ENCODE data around the gene BCL2.
"Not testable (repeated sequence)": the region's sequence is repeated elsewhere in the genome, so short reads cannot be mapped to it uniquely, and the experiment has no call there.

Gene BCL2

GRCh38 chr18:63319383-63320122, at the start of gene BCL2:
Gene BCL2 (minus strand): TSS chr18:63319769.
- Histone ChIP-seq H3K4me3 (ENCODE audit: low read length) (peak within 1 kb of the TSS; percentile 91), H3K27me3 (ENCODE audit: control insufficient read depth, insufficient read depth, low read length) (no peaks in the 10 kb centered on the region), H3K9ac (ENCODE audit: low read length) (peak within 1 kb of the TSS; percentile 65), H3K27ac (ENCODE audit: low read depth, low read length) (peak within 1 kb of the TSS; percentile 76), H3K4me1 (ENCODE audit: control insufficient read depth, insufficient read depth, low read length) (peaks cover 15% of the 10 kb centered on the region), H3K36me3 (ENCODE audit: control insufficient read depth, insufficient read depth, low read length) (no peaks in the 10 kb centered on the region)

DNA sequence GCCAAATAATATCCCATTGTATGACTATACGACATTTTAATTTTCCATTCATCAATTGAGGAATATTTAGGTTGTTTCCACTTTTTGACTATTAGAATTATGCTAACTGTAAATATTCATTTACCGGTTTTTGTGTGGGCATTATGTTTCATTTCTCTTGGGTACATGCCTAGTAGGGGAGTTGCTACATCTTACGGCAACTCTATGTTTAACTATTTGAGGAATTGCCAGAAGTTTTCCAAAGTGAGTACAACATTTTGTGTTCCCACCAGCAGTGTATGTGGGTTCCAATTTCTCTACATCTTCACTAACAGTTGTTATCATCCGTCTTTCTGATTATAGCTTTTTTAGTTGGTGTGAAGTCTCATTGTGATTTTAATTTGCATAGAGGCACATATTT, 49.0 kb upstream of the BCL2 start:
- no peaks in the 10 kb centered on the region for H3K4me1 ChIP-seq (ENCODE audit: control insufficient read depth, insufficient read depth, low read length)
- no peak overlapping the region for H3K4me3 ChIP-seq (ENCODE audit: low read length)
- no peak overlapping the region for H3K27ac ChIP-seq (ENCODE audit: low read depth, low read length)
- no peak overlapping the region for H3K9ac ChIP-seq (ENCODE audit: low read length)
- H3K27me3 ChIP-seq (ENCODE audit: control insufficient read depth, insufficient read depth, low read length), result no peaks in the 10 kb centered on the region
- H3K36me3 ChIP-seq (ENCODE audit: control insufficient read depth, insufficient read depth, low read length), result no peaks in the 10 kb centered on the region

DNA sequence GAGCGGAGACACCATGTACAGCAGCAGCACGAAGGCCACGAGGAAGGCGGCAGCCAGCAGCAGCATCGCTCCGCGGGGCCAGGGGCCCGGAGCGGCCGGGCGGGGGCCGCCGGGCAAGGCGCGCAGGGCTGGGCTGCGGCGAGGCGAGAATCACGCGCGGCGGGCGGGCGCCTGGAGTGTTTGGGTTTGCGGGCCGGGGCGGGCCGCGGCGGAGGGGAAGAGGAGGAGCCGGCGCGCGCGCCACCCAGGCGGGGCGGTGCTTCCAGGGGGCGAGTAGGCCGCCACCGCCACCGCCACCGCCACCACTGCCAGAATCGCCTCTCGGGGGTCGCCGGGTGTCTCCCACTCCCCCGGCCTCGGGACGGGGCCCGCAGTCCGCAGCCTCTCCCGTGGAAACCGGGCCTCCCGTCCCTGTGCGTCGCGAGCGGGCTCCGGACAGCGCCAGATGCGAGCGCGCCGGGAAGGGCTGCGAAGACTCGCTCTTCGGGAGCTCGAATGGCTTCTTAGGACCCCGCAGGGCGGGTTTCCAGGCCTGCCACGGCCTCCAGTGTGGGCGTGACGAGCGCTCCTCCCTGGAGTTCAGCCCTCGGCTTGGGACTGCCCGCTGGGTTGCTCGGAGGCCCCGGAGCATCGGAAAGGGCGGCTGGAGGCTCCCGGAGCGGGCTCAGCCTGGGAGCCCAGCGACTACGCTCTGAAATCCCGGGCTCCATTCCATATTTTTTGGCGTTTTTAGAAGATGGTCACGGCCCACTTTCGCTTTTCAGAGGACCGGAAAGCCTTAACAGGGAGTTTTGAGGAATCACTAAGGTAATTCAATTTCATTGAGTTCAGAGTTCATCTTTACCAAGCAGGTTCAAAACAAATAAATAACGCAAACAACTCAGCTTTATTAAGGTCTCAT, 47.7 kb upstream of the BCL2 start, which contains the start of gene KDSR:
Gene KDSR, minus strand, starts transcription at position 154 of the 901 bp plus-strand sequence. Its CDS starts 88 bp downstream, at position 66.
- Histone ChIP-seq H3K4me1 (ENCODE audit: control insufficient read depth, insufficient read depth, low read length) (no peaks in the 10 kb centered on the region), H3K27ac (ENCODE audit: low read depth, low read length) (peak within 1 kb of the TSS; percentile 95), H3K27me3 (ENCODE audit: control insufficient read depth, insufficient read depth, low read length) (no peaks in the 10 kb centered on the region), H3K9ac (ENCODE audit: low read length) (peak within 1 kb of the TSS; percentile 66), H3K4me3 (ENCODE audit: low read length) (peak within 1 kb of the TSS; percentile 79), H3K36me3 (ENCODE audit: control insufficient read depth, insufficient read depth, low read length) (peaks cover under 1% of the 10 kb centered on the region)

DNA sequence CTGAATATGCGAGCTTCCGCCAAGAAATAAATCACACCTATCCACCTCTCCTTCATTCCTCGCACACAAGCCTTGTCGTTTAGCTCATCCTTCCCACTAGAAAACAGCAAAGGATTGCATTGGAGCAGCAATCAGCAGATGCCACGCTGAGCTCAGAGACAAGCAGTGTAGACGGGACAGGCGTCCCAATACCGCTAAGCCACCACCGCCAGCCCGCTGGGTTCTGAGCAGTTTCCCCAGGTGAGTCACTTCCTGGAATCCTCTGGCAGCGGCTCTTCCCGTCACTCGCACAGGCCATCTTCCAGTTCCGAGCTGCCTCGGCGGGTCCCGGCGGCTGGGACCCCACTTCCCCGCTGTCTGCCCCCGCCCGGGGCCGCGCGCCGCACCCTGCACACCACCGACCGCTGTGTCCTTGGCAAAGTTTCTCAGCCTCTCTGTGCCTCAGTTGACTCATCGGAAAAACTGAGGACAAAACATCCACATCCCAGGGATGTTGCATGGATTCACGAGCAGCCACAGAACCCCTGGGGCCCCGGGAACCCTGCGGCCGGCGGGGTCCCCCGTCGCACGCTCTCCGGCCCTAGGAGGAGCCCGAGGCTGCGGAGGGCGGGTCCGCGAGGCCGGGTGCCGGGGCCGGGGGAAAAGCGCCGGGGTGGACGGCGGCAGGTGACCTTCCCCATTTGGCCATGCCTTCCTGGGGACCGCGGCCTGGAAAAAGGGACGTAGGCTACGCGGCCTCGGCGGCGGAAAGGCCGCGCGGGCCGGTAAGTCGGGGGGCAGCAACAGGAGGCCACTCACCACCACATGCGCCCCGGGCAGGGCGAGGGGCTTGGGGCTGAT, 46.9 kb upstream of the BCL2 start:
- Histone ChIP-seq H3K9ac (ENCODE audit: low read length) (peak overlapping the region; percentile 66), H3K4me3 (ENCODE audit: low read length) (peak overlapping the region; percentile 79), H3K27me3 (ENCODE audit: control insufficient read depth, insufficient read depth, low read length) (no peaks in the 10 kb centered on the region), H3K4me1 (ENCODE audit: control insufficient read depth, insufficient read depth, low read length) (no peaks in the 10 kb centered on the region), H3K36me3 (ENCODE audit: control insufficient read depth, insufficient read depth, low read length) (peaks cover 5% of the 10 kb centered on the region), H3K27ac (ENCODE audit: low read depth, low read length) (peak overlapping the region; percentile 95)

DNA sequence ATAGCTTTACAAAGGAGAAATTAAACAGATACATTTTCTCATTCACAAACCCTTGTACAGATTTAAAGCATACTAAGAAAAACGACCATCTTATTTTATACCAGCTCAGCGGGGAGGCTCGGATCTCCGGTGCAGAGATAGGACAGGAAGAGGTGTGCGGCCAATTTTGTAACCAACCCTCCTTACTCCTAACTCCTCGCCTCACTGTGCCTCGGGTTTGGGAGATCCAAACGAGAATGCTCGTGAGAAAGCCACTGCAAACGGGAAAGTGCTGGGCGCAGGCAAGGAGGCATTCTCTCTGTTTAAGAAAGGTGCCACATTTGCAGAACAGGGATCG, 46.3 kb upstream of the BCL2 start:
- Histone ChIP-seq H3K36me3 (ENCODE audit: control insufficient read depth, insufficient read depth, low read length) (peaks cover 5% of the 10 kb centered on the region), H3K9ac (ENCODE audit: low read length) (no peak overlapping the region), H3K27ac (ENCODE audit: low read depth, low read length) (peak overlapping the region; percentile 95), H3K27me3 (ENCODE audit: control insufficient read depth, insufficient read depth, low read length) (no peaks in the 10 kb centered on the region), H3K4me1 (ENCODE audit: control insufficient read depth, insufficient read depth, low read length) (no peaks in the 10 kb centered on the region), H3K4me3 (ENCODE audit: low read length) (peak overlapping the region; percentile 79)

GRCh38 chr18:63363951-63364350, 44.4 kb upstream of the BCL2 start:
- H3K9ac ChIP-seq (ENCODE audit: low read length), result no peak overlapping the region
- H3K4me3 ChIP-seq (ENCODE audit: low read length), result no peak overlapping the region

GRCh38 chr18:63363420-63363819, 43.9 kb upstream of the BCL2 start:
- not testable (repeated sequence) for H3K36me3 ChIP-seq (ENCODE audit: control insufficient read depth, insufficient read depth, low read length); H3K4me1 ChIP-seq (ENCODE audit: control insufficient read depth, insufficient read depth, low read length); H3K4me3 ChIP-seq (ENCODE audit: low read length); H3K9ac ChIP-seq (ENCODE audit: low read length); H3K27ac ChIP-seq (ENCODE audit: low read depth, low read length); H3K27me3 ChIP-seq (ENCODE audit: control insufficient read depth, insufficient read depth, low read length)

More at GRCh38 chr18:63363951-63364350, 44.4 kb upstream of the BCL2 start:
- Histone ChIP-seq H3K27me3 (ENCODE audit: control insufficient read depth, insufficient read depth, low read length) (no peaks in the 10 kb centered on the region), H3K4me1 (ENCODE audit: control insufficient read depth, insufficient read depth, low read length) (no peaks in the 10 kb centered on the region), H3K36me3 (ENCODE audit: control insufficient read depth, insufficient read depth, low read length) (peaks cover 5% of the 10 kb centered on the region), H3K27ac (ENCODE audit: low read depth, low read length) (no peak overlapping the region)

GRCh38 chr18:63356272-63356896, 36.8 kb upstream of the BCL2 start:
- Histone ChIP-seq H3K36me3 (ENCODE audit: control insufficient read depth, insufficient read depth, low read length) (peaks cover 20% of the 10 kb centered on the region), H3K27ac (ENCODE audit: low read depth, low read length) (no peak overlapping the region), H3K4me1 (ENCODE audit: control insufficient read depth, insufficient read depth, low read length) (no peaks in the 10 kb centered on the region), H3K9ac (ENCODE audit: low read length) (no peak overlapping the region), H3K27me3 (ENCODE audit: control insufficient read depth, insufficient read depth, low read length) (no peaks in the 10 kb centered on the region), H3K4me3 (ENCODE audit: low read length) (no peak overlapping the region)

- H3K4me1 ChIP-seq (ENCODE audit: control insufficient read depth, insufficient read depth, low read length), result peaks cover 11% of the 10 kb centered on the region
- H3K27me3 ChIP-seq (ENCODE audit: control insufficient read depth, insufficient read depth, low read length), result no peaks in the 10 kb centered on the region
- no peak overlapping the region for H3K27ac ChIP-seq (ENCODE audit: low read depth, low read length)
- H3K9ac ChIP-seq (ENCODE audit: low read length), result no peak overlapping the region
- H3K4me3 ChIP-seq (ENCODE audit: low read length), result no peak overlapping the region
- peaks cover 27% of the 10 kb centered on the region for H3K36me3 ChIP-seq (ENCODE audit: control insufficient read depth, insufficient read depth, low read length)
These were observed 30.7 kb upstream of the BCL2 start for GRCh38 chr18:63350230-63350629.

DNA sequence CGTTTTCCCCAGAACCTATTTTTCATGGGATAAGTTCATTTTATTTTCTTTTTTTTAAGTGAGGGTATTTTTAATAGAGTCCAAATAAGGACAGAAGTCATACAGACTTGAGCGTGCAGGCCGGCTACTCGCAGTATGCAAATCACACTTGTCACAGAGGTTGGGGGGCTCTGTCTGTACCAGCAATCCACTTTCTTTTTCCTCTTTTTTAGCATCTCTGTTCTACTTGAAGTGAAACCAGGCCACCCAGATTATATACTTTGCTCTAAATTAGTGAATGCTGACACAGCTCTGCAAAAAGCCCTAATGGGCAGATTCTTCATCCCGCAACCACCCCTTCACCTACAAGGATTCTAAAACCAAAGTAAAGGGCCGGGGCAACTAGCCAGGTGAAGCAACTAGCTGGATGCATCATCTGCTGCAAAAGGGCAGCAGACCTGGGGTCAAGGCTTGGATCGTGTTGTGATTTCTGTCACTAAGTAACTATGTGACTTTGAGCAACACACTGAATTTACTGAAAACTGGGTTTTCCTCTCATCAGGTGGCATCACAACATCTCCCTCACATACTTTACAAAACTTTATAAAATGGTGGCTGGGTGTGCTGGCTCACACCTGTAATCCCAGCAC, 29.1 kb upstream of the BCL2 start:
- Histone ChIP-seq H3K4me3 (ENCODE audit: low read length) (no peak overlapping the region), H3K27ac (ENCODE audit: low read depth, low read length) (no peak overlapping the region), H3K9ac (ENCODE audit: low read length) (no peak overlapping the region), H3K36me3 (ENCODE audit: control insufficient read depth, insufficient read depth, low read length) (peaks cover 25% of the 10 kb centered on the region), H3K4me1 (ENCODE audit: control insufficient read depth, insufficient read depth, low read length) (peaks cover 11% of the 10 kb centered on the region), H3K27me3 (ENCODE audit: control insufficient read depth, insufficient read depth, low read length) (no peaks in the 10 kb centered on the region)

DNA sequence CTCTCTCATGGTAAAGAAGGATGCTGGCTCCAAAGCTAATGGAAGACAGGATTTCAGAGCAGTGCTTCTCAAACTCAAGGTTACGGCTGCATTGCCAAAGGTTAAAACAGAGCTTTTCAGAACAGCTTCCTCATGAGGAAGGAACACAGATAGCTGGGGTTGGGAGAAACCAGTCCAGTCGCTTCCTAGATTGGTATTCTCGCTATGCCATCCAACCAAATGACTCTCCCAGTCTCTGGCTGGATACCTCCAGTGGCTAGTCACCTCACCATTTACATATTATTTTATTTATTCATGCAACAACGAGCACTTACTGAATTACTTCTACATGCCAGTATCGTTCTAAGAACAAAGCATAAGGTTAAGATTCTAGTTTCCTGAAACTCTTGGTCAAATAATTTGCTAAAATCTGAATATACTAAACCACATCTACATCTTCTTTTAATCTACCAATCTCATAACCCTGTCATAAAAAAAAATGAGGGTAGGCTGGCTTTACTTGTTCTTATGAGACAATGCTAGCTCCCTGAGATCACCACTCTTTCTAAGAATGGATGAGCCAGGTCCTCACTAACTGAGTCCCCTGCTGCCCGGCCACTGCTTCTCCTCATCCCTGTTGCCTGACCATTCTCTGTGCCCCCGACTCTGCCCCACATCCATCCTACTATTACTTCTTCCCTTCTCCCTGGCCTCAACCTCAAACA, 27.1 kb upstream of the BCL2 start:
- H3K4me3 ChIP-seq (ENCODE audit: low read length), result no peak overlapping the region
- H3K36me3 ChIP-seq (ENCODE audit: control insufficient read depth, insufficient read depth, low read length), result peaks cover 21% of the 10 kb centered on the region
- H3K27ac ChIP-seq (ENCODE audit: low read depth, low read length), result peak overlapping the region; percentile 77
- H3K27me3 ChIP-seq (ENCODE audit: control insufficient read depth, insufficient read depth, low read length), result no peaks in the 10 kb centered on the region
- H3K4me1 ChIP-seq (ENCODE audit: control insufficient read depth, insufficient read depth, low read length), result peaks cover 11% of the 10 kb centered on the region
- H3K9ac ChIP-seq (ENCODE audit: low read length), result no peak overlapping the region

Measured in rectal smooth muscle tissue (tissue), 1 donor.